RWPE1 (cell line): ENCODE data around the gene RTN1.

ENCODE experiments used
- CTCF ChIA-PET: fragments of 350-600 bp; sonication (Branson Sonifier 250); formaldehyde crosslinking; extraction: SDS; loops from one replicate; lab custom pipeline; 2021; lab: Yijun Ruan, JAX
- POLR2A ChIA-PET: fragments of 400-600 bp; formaldehyde crosslinking; extraction: SDS; loops from one replicate; lab custom pipeline; 2020; ENCODE audit warnings: antibody characterized with exemption; ENCODE audit not compliant: low non-redundant PET; lab: Yijun Ruan, JAX
- DNase-seq: peaks from one replicate; pipeline ENCODE4 v3.0.0; 2012; ENCODE audit warnings: low spot score
- H3K27ac ChIP-seq: fragments of 450-650 bp; 2 replicates; pipeline ENCODE4 v1.5.1; 2017
- CTCF ChIP-seq: fragments of 450-650 bp; conservative IDR thresholded peaks from 2 replicates; pipeline ENCODE4 v1.5.1; 2017; ENCODE audit warnings: low read depth, mild to moderate bottlenecking

Gene RTN1

GRCh38 chr14:59870277-59871165 lies at the start of gene RTN1:
RTN1 (minus strand) TSS chr14:59870776; CDS start chr14:59870630, 146 bp downstream.
- H3K27ac ChIP-seq = no peak within 1 kb of the TSS
- POLR2A ChIA-PET = no interaction called here

GRCh38 chr14:59920378-59920683 lies 49.8 kb upstream of the RTN1 start:
- POLR2A ChIA-PET = no interaction called here
- no peak for DNase-seq
- no peak for TF ChIP-seq CTCF
- H3K27ac ChIP-seq = no peak overlapping the region
- CTCF ChIA-PET = no interaction called here

More at GRCh38 chr14:59870277-59871165, at the start of gene RTN1:
- peak; percentile 36 for DNase-seq
- no peak for TF ChIP-seq CTCF
- CTCF ChIA-PET = interaction anchor here (0.7 kb wide), 1 partner anchor 74 kb away, joined by 3 read pairs; no protein-coding TSS in a partner anchor

GRCh38 chr14:59919570-59920377 lies 49.2 kb upstream of the RTN1 start, which contains the start of gene LRRC9:
LRRC9 (plus strand) TSS chr14:59920144.
- TF ChIP-seq CTCF = no peak
- CTCF ChIA-PET = no interaction called here
- no peak for DNase-seq
- POLR2A ChIA-PET = no interaction called here
- H3K27ac ChIP-seq = no peak within 1 kb of the TSS

- peak; percentile 73 for TF ChIP-seq CTCF
- POLR2A ChIA-PET = no interaction called here
- CTCF ChIA-PET = interaction anchor here (0.7 kb wide), 2 partner anchors 84 to 126 kb away, joined by 3 read pairs; no protein-coding TSS in a partner anchor
- peak; percentile 44 for DNase-seq
- no peak overlapping the region for H3K27ac ChIP-seq
Measured at GRCh38 chr14:59918824-59919569, 48.4 kb upstream of the RTN1 start.

- DNase-seq = no peak
- TF ChIP-seq CTCF = no peak
- H3K27ac ChIP-seq = no peak overlapping the region
- ChIA-PET CTCF (no interaction called here), POLR2A (no interaction called here)
Measured at GRCh38 chr14:59913187-59913586, 42.6 kb upstream of the RTN1 start.

GRCh38 chr14:59912443-59912842 lies 41.9 kb upstream of the RTN1 start:
- no peak for DNase-seq
- TF ChIP-seq CTCF = no peak
- POLR2A ChIA-PET = no interaction called here
- CTCF ChIA-PET = no interaction called here
- H3K27ac ChIP-seq = no peak overlapping the region
